Stimulated activated CD4-positive, alpha-beta T cell treated with anti-CD3 and anti-CD28 coated beads, Interleukin-2, amount 100 ng/mL, for 4 hours (primary cell): ENCODE measurements around the gene RAB25.
A peak's percentile ranks its signal among the peaks of the same experiment; 100 is the strongest.
"Not testable (repeated sequence)": the region's sequence is repeated elsewhere in the genome, so short reads cannot be mapped to it uniquely, and the experiment has no call there.

Experiments
- DNase-seq: peaks from one replicate; pipeline ENCODE4 v3.0.0-alpha.2; 2020; ENCODE audit warnings: low read depth

RAB25 gene

GRCh38 chr1:156060937-156061636 is at the start of gene RAB25:
RAB25 (plus strand) TSS chr1:156061160; CDS start chr1:156061401, 241 bp downstream.
- no peak for DNase-seq

DNA sequence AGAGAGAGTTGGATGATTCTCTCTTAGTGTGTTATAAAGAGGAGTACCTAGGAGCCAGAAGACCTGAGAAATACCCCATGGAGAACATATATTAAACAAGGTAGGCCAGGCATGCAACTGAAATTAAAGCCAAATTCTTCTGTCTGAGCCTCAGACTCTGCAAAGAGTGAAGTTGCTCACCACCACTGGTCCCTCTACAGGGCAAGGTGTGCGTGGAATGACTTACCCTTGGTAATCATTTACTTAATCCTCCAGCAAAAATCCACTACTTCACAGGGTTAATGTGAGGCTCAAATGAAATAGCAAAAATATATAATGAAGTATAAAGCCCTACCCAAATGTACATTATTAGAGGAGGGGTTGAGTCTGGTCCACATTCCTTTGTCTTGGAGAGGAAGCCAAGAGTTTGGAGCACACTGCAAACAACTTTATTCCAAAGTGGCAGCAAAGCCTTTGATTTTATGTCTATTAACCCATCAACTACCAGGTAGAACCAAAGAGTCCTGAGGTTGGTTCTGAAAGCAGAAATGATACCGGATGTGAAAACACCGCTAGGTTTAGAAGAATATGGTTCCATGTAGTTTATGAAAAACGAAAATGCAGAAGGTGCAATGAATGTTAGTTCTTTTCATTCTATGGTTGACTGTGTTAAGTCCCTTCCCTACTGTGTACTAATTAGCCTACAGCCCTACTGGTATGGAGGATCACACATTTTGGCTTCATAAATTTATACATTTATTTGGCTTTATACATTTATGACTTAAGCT is 48.7 kb upstream of the RAB25 start:
- DNase-seq, result no peak

GRCh38 chr1:156014829-156015228 is 46.1 kb upstream of the RAB25 start:
- DNase-seq, result no peak

DNA sequence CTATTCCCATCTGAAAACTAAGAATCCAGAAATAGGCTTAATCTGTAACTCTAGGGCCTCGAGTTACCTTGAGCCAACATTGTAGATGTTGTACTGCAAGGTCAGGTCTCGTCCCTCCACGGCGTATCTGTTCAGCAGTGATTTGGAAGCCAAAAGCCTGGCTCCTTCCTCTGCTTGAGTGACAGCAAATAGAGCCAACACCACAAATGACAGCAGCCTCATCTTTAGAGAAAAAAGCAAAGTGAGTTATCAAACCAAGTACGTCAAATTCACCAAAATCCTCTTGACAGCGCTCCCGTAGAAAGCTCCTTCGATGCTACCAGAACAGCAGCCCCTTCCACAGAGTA is 41.0 kb upstream of the RAB25 start:
- no peak for DNase-seq

DNA sequence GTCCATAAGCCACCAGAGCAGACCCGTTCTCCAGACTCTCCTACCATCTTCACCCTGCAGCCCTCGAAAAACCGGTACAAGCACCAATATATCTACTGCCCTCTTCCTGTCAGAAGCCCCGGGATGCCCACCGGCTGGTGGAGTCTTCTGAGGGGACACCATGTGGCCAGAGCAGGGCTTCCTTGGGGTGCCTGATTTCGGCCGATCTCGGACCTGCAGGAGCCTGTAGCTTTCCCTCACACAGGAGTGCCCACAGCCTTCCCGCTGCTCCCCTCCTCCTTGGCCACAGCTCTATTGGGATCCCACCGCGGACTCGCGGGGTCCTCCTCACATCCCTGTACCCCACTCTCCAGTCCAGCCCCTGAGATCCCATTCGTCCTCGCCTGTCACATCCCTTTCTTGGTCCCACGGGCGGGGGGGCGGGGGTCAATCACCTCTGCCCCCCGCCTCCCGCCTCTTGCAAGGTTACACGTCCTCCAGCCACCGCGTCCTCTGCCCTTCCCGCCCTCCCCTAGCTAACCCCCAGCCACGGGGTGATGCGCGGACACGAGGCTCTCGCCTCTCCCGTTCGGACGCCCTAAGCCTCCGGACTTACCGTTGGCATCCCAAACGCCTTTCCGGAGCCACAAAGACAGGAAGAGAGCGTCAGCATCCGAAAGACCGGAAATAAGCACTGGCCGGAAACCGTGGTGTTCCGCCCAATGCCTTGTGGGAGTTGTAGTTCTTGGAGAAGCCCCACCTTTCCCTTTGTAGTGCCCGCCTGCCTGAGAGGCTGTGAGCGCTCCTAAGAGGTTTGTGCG is 40.5 kb upstream of the RAB25 start, which contains the start of gene SSR2:
SSR2 (minus strand) TSS at position 659 of the 800 bp plus-strand sequence. CDS start 784 bp downstream, outside the sequence.
- peak; percentile 79 for DNase-seq

DNA sequence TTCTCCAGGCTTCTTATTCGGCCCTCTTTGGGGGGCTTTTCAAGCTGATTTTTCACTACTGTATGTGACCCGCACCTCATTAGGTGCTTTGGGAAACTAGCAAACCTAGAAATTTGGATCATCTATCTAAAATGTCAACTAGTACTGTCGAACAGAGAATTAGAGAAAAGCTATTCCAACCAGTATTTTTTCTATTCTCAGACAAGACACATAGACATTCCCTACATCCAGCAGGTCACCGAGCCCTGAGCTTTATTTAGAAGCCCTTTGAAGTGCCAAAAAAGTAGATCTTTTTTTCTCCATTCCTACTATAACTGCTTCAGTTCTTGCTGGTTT is 39.9 kb upstream of the RAB25 start:
- DNase-seq, result no peak

DNA sequence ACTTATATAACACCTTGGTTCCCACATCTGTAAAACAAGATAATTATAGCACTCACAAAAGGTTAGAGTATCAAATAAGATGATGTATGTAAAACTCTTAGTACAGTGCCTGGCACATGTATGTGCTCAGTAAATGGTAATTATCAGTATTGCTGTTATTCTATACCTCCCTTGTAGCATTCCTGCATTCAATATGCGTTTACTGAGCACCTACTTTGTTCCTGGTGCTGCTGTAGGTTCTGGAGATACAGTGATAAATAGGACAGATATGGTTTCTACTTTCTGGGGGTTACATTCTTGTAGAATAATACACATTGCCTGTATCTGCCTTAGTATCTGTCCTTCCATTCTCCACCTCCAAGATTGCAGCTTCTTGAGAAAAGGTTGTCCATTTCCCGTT is 39.0 kb upstream of the RAB25 start:
- DNase-seq, result no peak

- DNase-seq, result no peak
Observed at GRCh38 chr1:156024801-156025200, 36.2 kb upstream of the RAB25 start.

GRCh38 chr1:156025876-156026275 is 35.1 kb upstream of the RAB25 start:
- no peak for DNase-seq

DNA sequence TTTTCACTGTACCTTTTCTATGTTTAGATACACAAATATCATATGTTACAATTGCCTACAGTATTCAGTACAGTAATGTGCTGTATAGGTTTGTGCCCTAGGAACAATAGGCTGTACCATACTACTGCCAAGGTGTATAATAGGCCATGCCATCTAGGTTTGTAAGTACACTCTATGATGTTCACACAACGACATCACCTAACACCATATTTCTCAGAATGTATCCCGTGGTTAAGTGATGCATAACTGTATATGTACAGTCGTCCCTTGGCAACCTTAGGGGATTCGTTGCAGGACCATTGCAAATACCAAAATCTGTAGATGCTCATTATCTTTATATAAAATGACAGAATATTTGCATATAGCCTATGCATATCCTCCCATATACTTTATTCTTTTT is 34.4 kb upstream of the RAB25 start:
- DNase-seq, result no peak

- DNase-seq, result no peak
Observed at GRCh38 chr1:156033011-156033410, 27.9 kb upstream of the RAB25 start.

DNA sequence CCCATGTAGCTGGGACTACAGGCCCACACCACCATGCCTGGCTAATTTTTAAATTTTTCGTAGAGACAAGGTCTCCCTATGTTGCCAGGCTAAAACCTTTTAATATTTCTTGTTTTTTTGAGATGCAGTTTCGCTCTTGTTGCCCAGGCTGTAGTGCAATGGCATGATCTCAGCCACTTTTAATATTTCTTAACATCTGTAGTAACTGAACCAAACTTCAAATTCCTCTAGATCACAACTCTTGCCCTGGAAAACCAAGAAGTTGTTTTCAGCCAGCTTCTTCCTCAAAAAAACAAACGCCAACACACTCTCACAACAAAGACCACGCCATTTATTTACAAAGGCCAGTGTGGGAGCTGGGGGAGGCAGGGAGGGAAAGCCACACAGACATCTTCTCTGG is 26.0 kb upstream of the RAB25 start:
- DNase-seq, result not testable (repeated sequence)

DNA sequence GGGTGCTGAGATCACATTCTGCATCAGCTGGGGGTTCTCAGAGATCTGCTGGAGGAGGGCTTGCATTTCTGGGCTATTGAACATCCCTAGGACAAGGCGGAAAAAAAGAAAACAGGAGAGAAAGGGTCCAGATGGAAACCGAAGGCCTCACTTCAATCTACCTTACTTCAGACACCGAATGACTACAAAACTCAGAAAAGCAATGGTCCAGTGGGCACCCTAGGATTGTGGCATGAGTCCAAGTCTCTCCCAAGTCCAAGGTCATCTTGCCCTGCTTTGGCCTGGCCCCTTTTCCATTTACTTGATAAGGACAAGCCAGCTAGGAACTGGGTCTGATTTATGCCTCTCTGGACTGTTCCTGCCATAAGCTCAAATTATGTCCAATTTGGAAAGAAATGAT is 18.1 kb upstream of the RAB25 start:
- no peak for DNase-seq

DNA sequence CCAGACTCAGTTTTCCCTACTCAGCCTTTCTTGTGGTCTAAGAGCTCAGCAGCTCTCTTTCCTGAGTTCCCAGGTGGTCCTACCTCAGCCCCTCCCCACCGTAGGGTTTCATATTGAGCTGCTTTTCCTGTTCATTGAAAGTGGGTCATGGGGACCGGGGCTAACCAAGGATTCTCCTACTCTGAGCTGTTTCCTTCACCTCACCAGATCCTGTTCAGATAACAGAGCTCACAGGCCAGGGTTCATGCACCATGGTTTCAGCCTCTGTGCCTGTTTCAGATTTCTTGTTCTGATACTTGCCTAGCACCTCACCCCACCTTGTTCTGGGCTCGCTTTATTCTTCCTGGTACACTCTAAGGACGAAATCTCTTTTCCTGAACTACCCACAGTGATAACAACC is 15.9 kb upstream of the RAB25 start:
- no peak for DNase-seq

DNA sequence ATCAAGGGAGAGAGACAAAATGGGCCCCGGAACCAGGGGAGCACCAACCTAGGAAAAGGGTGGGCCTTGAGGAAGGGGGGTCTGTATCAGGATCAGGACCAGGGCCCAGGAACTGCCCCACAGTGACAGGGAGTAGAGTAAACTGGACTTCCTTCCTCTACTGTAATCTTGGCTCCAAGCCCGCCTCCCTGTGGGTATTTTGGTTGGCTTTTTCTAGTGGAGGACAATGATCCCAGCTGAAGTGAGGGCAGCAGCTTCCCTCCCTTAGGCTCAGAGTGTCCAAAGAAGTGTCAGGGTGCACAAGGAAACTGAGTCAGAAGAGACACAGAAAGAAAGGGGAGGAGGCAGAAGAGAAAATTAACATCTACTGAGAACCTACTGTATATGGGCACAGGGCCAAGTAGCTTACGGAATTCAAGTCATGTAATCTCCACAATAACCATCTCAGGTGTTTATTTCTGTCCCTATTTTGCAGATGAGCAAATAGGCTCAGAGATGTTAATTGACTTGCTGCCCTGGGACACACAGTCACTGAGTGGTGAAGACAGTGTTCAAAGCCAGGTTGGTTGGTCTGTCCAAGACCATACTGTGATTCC is 12.2 kb upstream of the RAB25 start:
- DNase-seq, result no peak

DNA sequence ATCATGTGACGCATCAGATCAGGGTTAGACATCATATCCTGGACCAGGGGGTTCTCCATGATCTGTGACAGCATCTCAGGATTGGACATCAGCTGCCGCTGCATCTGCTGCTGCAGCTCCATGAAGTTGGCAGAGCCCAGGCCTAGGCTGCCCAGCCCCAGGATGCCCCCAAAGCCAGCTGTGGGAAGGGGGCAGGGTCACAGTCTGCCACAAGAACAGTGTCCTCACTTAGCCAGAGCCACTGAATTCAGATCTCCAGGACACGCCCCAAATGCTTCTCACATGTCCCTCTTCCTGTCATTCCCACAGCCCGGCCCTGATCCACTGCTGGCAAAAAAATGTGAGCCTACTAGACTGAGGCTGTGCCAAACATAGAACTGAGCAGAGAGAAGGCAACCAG is 10.6 kb upstream of the RAB25 start:
- DNase-seq, result no peak

GRCh38 chr1:156051011-156051725 is 9.8 kb upstream of the RAB25 start:
- DNase-seq, result no peak

DNA sequence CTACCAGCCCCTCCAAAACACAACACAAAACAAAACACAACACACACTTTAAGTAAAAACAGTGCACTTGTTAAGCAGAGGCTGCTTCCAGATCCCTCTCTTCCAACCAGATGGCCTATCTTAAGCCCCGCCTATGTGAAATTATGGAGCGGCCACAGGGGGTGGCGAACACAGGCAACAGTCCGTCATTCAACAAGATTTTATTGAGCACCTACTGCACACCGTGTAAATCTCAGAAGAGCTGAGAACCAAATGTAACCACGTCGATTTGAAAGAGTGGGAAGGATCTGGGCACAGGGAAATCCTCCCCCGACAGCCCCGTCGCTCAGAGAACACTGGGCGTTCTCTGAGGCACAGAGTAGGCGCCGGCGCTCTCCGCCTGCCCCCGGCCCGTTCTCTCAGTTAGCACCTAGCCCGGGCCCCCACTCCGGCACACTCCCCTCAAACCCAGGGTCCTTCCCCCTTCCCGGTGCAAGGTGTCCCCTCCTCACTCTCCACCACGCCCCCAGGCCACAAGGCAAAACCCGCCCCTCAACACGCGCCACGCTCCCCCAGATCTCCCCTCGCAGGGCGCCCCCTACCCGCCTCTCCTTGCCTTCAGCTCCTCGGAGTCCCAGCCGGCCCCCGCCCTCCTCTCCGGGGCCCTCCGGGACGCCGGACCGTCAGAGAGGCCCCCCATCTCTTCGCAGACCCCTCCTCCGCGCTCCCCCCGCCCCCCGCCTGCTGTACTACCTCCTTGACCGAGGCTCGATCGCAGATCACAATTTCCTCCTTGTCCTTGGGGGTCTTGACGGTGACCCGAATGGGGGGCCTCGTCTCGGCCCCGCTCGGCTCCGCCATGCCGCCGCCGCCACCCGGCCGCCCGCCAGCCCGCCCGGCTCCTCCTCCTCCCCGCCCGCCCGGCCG is 7.8 kb upstream of the RAB25 start:
- DNase-seq, result peak; percentile 61

GRCh38 chr1:156053768-156054499 is 7.0 kb upstream of the RAB25 start, which contains the start of gene UBQLN4:
UBQLN4 (minus strand) TSS chr1:156053798; CDS start chr1:156053701, 97 bp downstream.
- peak; percentile 85 for DNase-seq
